Epidermal melanocyte (primary cell): ENCODE results near the gene MCFD2.

Source experiments
- DNase-seq: peaks from one replicate; pipeline ENCODE4 v3.0.0; 2011; ENCODE audit warnings: low spot score; ENCODE audit not compliant: insufficient read length

Gene MCFD2

DNA sequence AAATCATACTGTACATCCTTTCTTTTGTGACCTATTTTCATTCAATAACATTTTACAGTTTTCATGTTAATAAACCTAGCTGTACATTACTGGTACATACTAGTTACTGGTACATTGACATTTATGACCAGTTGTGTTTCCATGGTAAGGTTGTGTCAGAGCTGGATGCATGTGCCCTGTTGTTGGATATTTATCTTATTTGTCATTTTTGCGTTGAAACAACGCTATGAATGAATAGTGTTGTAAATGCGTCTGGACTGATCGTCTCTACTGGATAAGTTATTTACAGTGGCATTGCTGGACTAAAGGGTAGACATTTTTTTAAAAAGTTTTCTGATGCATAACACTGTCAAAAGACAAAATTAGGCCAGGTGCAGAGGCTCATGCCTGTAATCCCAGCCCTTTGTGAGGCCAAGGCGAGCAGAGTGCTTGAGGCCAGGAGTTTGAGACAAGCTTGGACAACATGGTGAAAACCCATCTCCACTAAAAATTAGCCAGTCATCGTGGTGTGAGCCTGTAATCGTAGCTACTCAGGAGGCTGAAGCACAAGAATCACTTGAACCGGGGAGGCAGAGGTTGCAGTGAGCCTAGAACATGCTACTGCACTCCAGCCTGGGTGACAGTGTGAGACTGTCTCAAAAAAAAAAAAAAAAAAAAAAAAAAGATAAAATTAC is 40.2 kb downstream of the MCFD2 start:
- DNase-seq, result no peak

DNA sequence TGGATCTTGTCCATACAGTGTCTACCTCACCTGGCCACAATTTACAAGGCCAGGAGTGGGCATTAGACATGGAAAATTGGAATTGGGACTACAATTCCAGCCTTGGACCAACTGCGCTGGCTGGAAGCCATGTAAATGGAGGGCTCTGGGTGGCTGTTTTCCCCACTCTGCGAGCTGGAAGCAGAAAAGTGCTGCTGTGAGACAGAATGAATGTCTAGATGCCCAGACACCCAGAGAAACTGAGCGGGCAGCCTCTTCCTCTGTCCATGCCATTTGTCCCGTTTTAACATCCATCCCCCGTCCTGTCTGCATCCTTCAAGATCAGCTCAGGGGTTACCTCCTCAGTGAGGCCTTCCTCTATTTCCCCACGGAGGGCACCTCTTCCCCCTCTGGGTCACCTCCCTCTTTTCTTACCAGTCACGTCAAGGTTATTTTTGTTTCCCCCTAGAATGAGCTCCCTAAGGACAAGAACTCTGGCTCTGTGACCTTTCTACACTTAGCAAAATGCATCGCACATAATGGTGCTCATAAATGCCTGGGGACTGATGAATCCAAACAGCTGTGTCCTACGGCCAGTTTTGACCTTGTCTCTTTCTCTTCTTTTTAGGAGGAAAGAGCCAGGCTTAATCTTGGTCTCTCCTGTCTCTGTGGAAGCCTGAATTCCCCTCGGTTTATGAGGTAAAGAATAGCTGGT is 41.2 kb downstream of the MCFD2 start:
- no peak for DNase-seq

DNA sequence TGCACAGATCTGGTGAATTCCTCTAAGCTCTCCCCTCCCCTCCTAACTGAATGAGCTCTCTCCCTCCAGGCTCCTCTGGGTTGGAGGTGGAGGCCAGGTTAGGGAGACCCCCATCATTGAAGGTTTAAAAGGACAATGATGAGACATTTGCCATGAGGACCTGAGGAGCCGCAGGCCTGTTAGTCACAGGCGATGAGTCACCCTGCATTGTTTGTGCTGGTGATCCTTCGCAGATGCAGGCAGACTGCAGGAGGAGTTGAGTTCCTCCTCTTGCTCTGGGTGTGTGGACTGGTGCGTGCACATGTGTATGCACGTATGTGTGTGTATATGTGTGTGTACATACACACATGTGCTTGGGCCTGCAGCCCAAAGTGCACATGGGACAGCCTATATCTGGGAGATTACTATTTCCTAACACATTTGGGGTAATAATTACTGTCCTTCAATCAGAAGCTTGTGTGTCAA is 42.0 kb downstream of the MCFD2 start:
- peak; percentile 82 for DNase-seq

DNA sequence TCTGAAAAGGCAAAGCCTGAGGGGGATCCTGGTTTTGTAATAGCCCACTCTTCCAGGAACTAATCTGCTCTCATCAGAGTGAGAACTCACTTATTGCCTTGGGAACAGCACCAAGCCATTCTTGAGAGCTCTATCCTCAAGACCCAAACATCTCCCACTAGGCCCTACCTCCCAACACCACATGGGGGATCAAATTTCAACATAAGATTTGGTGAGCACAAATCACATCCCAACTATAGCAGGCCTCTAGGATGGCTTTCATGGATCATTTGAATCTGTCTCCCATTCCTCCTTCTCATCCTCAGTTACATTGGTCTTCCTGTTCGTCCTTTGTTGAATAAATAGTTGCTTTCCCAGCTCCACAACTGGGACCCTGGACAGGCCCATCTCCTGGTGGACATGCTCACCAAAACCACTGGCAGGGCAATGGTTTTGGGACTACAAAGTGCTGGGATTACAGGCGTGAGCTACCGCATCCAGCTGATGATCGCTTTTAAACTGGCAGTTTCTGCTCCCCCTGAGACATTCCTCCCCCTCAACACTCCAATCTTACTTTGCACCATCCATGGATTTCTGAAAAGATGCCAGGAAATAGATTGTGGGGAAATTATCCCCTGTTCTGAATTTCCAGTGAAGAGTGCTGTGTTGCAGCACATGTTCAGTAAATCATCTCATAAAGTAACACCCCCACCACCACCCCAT is 42.6 kb downstream of the MCFD2 start:
- no peak for DNase-seq

DNA sequence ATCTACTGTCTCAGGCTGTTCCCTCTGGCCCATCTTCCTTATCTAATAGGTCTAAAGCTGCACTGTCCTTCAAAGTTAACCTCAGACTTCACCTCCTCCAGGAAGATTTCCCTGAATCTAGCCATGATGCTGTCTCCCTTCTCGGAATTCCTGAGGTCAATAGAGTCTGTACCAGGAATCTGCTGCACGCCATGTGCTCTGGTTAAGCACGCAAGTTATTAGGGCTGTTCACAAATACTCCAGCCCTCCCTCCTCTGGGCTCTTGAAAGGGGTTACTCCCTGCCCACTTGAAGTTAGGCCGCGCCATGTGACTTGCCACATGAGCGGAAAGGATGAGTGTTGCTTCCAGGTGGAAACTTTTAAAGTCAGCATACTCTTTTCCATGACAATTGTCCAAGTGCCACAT is 43.6 kb downstream of the MCFD2 start:
- no peak for DNase-seq

DNA sequence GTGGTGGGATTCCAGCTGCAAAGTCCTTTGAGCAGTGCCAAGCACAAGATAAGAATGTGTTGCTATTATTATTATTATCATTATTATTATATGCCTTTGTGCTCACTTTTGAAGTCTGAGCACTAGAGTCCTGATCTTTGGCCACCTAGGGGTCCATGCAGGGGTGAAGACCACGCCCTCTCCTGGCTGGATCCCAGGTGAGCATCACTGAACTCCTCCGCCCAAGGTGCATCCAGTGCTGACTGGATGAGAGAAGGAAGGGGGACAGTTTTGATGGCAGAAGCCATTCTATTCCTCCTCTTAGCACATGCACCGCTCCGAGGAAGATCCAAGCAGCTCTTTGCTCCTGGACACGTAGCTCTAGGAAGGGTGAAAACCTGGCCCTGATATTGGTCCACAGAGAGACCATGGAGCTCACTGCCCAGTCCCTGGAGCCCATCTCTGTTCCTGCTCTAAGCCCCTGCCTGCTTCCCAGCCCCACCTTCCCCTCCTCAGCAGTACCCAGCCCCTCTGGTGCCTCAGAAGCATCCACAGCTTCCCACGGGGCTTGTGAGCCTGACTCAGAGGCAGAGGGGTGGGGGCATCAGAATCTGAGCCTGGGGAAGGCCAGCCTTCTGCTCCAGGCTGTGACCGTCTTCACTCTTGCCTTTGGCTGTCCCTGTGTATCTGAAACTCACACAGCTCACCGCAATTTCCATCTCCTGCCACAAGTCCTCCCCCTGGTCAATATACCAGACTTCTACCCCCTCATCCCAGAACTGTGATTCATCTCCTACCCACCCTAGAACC is 45.4 kb downstream of the MCFD2 start:
- DNase-seq, result no peak

DNA sequence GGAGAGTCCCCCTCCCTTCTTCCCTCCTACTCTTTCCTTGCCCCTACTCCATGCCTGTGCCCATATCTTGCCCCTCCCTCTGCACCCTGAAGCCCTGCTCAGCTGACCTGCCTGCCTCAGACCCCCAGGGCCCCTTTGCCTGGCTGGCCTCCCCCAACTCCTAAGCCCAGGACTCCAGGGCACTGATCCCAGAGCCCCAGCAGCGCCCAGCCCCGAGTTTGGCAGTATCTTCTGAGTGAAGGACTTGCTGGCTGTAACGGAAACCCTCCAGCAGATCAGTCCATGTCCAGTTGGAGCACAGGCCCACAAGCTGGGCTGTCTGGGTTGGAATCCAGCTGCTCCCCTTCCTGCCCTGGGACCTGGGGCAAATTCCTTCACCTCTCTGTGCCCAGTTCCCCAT is 46.0 kb downstream of the MCFD2 start:
- DNase-seq, result no peak

DNA sequence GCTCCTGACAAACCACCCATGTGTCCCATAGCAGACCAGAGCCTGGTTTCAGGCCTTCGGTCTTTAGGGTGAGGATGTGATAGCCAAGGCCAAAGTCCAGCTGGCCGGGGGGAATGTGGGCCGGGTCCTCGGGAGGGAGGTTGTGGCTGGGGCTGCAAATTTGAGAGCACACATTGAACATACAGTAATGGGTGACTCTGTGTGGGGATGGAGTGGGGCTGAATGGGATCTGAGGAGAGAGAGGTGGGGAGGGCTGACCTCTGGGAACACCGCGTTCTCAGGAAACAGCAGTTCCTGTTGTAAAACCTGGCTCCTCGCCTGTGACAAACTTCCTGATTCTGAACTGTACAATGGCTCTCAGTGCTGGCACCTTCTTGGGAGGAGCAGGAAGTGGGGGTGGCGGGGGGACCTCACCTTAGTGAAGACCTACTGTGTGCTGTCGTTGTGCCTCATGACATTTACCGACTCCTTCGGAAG is 48.8 kb downstream of the MCFD2 start:
- DNase-seq, result no peak

DNA sequence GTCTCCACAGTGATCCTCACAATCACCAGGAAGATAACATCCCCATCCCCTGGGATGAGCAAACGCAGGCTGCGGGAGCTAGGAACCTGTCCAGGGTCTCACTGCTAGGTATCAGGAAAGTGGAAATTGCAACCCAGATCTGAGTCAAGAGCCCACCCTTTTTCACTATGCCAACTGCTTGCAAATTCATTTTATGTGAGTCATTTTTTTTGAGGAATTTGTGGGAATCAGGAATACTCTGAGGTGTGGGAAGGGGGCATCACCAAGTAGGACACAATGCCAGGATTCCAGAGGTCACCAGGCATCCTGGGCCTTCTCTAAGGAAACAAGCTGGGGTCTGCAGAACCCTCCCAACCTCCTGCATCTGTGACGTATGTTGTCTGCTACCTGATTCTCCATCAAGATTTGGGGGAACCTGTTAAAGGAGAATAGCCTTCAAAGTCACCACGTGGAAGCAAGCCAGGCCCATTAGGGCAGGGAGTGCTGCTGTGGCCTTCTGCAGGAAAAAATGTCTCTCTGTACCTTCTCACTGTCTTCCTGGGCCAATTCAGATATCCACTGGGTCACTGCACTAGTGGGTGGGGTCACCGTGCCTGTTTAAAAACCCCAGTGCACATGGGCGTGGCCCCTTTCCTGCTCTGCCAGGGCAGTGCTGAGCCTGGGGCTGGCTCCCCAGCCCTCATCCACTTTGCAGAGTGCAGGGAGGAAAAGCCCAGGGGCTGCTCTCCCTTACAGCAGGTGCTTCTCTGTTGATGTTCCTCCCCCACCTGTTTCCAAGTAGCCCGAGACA is 50.2 kb downstream of the MCFD2 start:
- DNase-seq, result no peak

DNA sequence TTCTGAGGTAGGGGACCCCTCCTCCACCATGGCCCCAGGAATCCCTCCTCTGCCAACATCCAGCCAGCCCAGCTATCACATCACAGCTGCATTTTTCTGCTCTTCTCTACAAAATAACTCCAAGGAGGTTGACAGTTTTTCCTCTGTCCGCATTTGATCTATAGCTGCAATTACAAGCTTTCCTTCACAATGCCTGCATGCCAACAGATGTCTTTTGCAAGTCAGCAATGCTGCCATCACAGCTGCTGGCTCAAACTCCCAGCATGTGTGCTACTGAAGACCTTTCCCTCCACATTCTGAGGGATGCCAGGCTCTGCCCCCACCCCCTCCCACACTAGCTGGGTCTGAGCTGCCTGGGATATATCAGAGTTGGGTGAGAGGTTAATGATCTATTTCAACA is 51.7 kb downstream of the MCFD2 start:
- DNase-seq, result no peak

DNA sequence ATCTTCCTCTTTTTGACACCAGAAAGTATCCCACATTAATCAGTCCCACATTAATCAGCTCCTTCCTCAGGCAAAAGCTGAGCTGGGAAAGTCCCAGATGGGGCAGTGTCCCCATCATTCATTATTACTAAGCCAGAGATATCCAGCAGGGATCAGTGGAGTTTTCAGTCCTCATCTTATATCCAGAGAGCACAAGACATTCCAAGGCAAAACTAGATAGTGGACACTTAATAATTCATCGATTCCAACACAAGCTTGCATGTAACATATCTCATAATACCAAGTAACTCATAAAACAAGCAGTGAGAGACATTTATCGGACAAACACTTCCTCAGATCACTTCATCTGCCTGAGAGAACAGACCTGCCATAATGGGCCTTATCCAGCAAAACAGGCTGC is 53.1 kb downstream of the MCFD2 start:
- DNase-seq, result no peak

DNA sequence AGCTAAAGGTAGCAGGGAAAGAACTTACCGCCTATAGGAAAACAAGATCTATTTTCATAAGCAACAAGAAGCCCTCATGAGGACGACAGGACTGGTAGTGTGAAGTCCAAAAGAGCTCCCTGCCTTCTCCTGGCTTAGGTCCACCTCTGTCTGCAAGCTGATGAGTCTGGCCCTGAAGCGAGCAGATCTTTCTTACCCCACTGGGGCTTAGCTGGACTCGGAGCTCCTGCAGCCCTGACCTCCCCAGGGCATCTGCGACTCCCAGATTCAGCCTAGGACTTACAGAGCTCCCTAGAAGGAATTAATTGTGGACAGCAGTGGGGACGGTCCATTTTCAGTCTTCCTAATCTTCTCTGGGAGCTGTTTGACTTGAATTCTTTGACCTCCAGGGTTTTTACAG is 53.7 kb downstream of the MCFD2 start:
- no peak for DNase-seq

DNA sequence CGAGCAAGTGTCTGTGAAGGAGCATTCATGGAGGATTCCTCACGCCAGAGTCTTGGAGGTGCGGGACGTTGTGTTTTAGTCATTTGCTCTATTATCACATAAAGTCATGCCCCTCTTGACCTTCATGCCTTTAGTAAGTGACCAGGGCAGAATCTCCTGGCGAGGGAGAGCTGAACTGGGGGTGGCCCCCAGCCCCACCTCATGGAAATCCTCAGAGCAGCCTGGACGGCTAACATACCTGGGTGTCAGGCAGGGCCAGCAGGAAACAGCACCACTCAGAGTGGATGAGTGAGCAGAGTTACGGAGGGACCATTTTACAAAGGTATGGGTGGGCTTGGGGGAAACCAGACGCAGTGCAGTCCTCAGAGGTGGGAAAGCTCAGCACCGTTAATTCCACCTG is 56.1 kb downstream of the MCFD2 start:
- no peak for DNase-seq

DNA sequence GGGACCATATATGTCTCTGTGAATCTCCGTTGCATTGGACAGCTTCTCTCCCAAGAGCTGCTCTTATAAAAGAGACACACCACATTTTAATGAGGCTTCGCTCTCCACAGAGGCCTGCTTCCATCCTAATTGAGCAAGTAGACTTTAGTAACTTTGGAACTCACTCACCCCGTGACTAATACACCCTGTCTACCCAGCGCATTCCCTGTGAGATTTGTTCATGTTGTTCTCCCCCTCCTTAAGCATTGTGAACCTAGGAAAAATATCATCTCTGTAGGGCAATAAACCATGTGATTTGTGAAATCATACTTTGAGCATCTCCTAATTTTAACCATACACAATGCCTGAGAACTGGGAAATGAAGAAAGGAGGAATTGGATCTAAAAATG is 56.9 kb downstream of the MCFD2 start:
- DNase-seq, result no peak

DNA sequence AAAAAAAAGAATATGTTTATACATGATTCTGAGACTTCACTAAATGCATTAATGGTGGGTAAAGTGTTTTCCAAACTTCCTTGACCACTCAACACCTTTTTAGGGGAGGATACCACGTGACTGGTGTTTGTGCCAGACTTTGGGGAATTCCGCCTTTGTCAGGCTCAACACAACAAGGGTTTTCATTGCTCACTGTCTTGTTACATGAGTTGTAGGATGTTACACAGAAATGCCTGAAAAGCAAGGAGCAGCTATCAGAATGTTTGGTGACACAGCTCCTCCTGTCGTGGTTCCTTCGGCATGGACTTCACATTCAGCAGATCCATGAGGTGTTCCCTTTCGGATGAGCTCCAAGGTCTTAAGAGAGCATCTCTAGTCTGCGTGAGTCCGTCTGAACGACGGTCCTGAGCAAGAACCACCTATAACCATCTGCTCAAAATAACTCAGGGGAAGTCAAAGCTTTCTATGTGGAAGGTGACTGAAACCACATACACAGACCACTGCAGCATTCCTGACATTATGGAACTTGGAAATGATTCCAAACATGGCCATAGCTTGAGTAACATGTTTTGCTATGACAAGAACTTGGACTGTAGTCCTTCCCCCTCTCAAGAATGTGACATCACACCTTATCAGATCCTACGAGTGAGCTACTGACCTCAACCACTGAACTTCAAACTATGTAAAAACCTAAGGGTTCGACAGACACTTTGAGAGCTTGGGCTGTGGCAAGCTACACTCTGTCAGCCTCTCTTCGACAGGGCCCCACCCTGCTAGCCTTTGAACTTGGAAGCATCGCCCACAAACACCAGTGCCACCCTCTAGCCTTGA is 57.5 kb downstream of the MCFD2 start:
- DNase-seq, result no peak

DNA sequence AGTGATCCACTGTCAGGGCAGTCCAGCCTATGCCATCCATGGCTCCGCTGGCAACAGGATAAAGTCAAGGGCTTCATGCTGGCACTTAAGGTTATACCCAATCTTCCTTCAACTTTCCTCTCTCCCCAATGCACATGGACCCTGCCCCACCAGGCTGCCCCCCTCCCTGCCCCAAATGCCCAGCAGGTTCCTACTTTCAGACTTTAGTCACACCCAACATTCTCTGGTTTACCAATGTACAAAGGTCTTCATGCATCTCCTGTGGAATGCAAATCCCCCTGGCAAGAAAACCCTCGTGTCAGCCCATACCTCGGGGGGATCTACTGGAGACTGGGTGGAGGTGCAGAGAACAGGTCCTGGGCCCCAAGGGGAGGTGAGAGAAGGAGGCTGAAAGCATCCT is 59.3 kb downstream of the MCFD2 start:
- no peak for DNase-seq

DNA sequence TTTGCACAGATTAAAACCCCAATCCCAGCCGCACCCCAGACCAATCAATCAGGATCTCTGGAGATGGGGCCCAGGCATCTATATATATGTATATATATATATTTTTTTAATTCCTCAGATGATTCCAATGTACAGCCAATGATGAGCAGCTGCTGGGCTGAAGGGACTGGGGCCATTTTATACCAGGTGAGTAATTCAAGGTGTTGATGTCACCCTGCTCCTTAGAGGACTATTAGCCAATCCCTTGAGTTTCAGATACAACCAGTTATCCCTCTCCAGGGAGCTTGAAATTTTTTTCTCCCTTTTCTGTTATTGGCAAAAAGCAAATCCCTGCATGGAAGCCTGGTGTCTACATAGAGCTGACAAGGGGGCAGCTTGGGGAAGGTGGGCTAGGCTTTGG is 59.8 kb downstream of the MCFD2 start:
- no peak for DNase-seq

DNA sequence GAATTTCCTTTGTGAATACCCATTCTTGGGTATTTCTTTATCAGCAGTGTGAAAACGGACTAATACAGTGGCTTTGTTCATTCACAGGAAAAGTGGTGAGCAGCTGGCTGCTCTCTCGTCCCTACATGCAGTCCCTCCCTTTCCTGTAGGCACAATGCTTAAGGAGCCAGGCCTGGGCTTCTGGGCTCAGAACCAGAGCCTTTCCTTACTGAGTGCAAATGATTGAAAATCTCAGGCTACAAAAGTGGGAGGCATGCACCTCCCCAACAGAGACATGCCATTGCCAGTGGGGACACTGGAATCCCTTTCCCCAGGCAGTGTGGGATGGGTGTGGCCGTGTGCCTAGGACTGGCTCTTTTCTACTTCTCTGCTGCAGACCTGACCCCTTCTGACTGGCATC is 61.3 kb downstream of the MCFD2 start:
- DNase-seq, result no peak

DNA sequence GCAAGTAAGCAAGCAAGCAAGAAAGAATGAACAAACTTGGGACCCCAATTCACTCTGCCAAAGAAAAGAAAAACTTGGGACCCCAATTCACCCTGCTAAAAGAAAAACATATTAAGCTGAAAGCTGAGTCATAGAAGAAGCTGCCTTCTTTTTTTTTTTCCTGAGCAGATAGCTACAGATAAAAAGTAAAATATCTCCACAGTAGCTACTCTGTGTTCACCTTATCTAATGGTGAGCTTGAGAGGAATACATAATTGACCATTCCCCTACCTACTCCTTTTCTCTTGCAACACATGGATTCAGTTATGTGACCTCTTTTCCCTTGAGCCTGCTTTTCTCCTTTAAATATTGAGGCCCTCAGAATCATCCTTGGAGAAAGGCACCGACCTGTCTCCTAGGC is 63.0 kb downstream of the MCFD2 start:
- DNase-seq, result no peak

DNA sequence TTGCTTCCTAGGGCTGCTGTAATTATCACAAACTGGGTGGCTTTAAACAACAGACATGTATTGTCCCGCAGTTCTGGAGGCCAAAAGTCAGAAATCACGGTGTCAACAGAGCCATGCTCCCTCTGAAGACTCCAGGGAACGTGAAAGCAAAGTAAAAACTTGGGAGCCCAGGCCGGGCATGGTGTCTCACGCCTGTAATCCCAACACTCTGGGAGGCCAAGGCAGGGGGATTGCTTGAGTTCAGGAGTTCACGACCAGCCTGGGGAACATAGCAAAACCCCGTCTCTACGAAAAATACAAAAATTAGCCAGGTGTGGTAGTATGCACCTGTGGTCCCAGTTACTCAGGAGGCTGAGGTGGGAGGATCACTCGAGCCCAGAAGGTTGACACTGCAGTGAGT is 63.5 kb downstream of the MCFD2 start:
- DNase-seq, result no peak
